Measurements from ENCODE around the gene AKR1C3.

GRCh38 chr10:5047912-5048628, 46.1 kb upstream of the AKR1C3 start:
- TF ChIP-seq CTCF (IDR thresholded peaks at IDR 0.05) = no peak
- no peak for TF ChIP-seq POLR2AphosphoS5 (IDR thresholded peaks at IDR 0.05; ENCODE audit: low read depth, low read length)
- no peak for TF ChIP-seq TCF7L2 (IDR thresholded peaks at IDR 0.05; ENCODE audit: low read depth, low read length)
- no peak for TF ChIP-seq REST (IDR thresholded peaks at IDR 0.05; ENCODE audit: insufficient read depth in 1 of 2, low read depth in 2 of 2, low read length in 1 of 2)

All from Panc1 (cell line).